ENCODE results near the gene MAGEC2.

GRCh38 chrX:142249721-142250120 is 44.6 kb upstream of the MAGEC2 start:
- no peak for TF ChIP-seq CTCF (IDR thresholded peaks at IDR 0.05; ENCODE audit: low read depth, low read length, poor library complexity, severe bottlenecking)
- no peak for TF ChIP-seq EZH2phosphoT487 (IDR thresholded peaks at IDR 0.05; ENCODE audit: borderline replicate concordance, low read length)

Measured in DOHH2 (cell line).